ENCODE results near the gene PTPRN2.

PTPRN2 gene

GRCh38 chr7:158067219-158067930, 520.2 kb downstream of the PTPRN2 start:
- Histone ChIP-seq H3K36me3 (ENCODE audit: control insufficient read depth, insufficient read depth, low read length) (no peaks in the 10 kb centered on the region), H3K18ac (ENCODE audit: low read length) (no peak overlapping the region), H4K5ac (ENCODE audit: low read length) (no peak overlapping the region), H3K23ac (ENCODE audit: low read length) (no peak overlapping the region), H3K4me3 (ENCODE audit: low read length) (no peak overlapping the region), H3K4ac (ENCODE audit: low read depth, low read length) (no peak overlapping the region), H3K79me2 (ENCODE audit: control insufficient read depth, insufficient read depth, low read length) (no peaks in the 10 kb centered on the region), H4K8ac (ENCODE audit: low read depth, low read length) (no peak overlapping the region), H3K4me2 (ENCODE audit: low read length) (no peak overlapping the region), H2AK5ac (ENCODE audit: low read length) (no peak overlapping the region), H3K9ac (ENCODE audit: low read length) (no peak overlapping the region), H3K79me1 (ENCODE audit: low read length) (no peaks in the 10 kb centered on the region), H2BK5ac (ENCODE audit: low read length) (no peak overlapping the region), H3K4me1 (ENCODE audit: control insufficient read depth, low read depth, low read length) (no peaks in the 10 kb centered on the region), H2BK15ac (replicated peaks; ENCODE audit: low read depth) (no peak overlapping the region), H3K27me3 (ENCODE audit: insufficient read depth, low read length, poor library complexity) (no peaks in the 10 kb centered on the region), H3K27ac (ENCODE audit: low read depth, low read length) (no peak overlapping the region), H2BK120ac (ENCODE audit: low read depth, low read length) (no peak overlapping the region), H3K56ac (ENCODE audit: low read length) (no peak overlapping the region)
- DNase-seq: no peak
- WGBS (ENCODE audit: extremely low coverage, insufficient coverage, low lambda C conversion rate): no CpG with 5 or more reads among the region's 28 CpGs

DNA sequence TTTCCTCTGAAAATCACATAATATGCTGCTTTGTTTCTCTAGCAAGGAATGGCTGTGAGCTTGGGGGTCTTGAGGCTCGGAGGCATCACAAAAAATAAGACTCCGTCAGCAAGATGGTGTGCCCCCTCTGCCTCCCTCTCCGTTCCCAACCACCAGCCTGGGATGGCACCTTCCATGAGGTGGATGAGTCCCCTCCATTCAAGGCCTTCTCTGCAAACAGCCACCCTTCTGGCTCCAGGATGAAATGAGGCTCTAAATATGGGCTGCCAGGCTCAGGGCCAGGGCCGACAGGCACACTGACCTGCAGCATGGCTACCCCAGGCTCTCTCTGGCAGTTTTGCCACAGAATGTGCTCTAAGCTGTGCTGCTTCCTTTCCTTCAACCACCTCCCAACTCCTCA, 521.5 kb downstream of the PTPRN2 start:
- Histone ChIP-seq H2BK5ac (ENCODE audit: low read length) (no peak overlapping the region), H3K18ac (ENCODE audit: low read length) (no peak overlapping the region), H3K4ac (ENCODE audit: low read depth, low read length) (no peak overlapping the region), H3K23ac (ENCODE audit: low read length) (no peak overlapping the region), H4K8ac (ENCODE audit: low read depth, low read length) (no peak overlapping the region), H3K56ac (ENCODE audit: low read length) (no peak overlapping the region), H3K27ac (ENCODE audit: low read depth, low read length) (no peak overlapping the region), H4K5ac (ENCODE audit: low read length) (no peak overlapping the region), H3K4me3 (ENCODE audit: low read length) (no peak overlapping the region), H3K9ac (ENCODE audit: low read length) (no peak overlapping the region), H2BK120ac (ENCODE audit: low read depth, low read length) (no peak overlapping the region), H3K79me1 (ENCODE audit: low read length) (no peaks in the 10 kb centered on the region), H3K79me2 (ENCODE audit: control insufficient read depth, insufficient read depth, low read length) (no peaks in the 10 kb centered on the region), H2AK5ac (ENCODE audit: low read length) (no peak overlapping the region), H2BK15ac (replicated peaks; ENCODE audit: low read depth) (no peak overlapping the region), H3K4me2 (ENCODE audit: low read length) (no peak overlapping the region), H3K36me3 (ENCODE audit: control insufficient read depth, insufficient read depth, low read length) (no peaks in the 10 kb centered on the region), H3K4me1 (ENCODE audit: control insufficient read depth, low read depth, low read length) (no peaks in the 10 kb centered on the region), H3K27me3 (ENCODE audit: insufficient read depth, low read length, poor library complexity) (no peaks in the 10 kb centered on the region)
- DNase-seq: no peak
- no CpG with 5 or more reads among the region's 4 CpGs for WGBS (ENCODE audit: extremely low coverage, insufficient coverage, low lambda C conversion rate)

DNA sequence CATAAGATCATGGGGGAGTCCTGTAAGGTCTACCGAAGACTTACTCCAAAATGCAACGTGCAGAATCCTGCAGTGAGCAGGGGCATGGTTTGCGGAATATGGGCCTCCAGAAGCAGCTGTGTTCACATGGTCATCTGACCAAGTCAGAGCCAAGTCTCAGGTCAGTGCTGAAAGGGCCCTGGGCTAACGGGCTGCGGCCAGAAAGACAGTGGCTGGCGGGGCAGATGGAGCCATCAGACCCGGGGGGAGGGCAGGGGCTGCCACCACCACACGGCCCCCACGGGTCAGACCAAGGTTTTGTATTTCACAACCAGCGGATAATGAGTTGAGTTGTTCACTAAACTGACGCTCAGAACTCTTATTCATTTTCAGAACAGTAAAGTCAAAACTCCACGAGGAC, 522.3 kb downstream of the PTPRN2 start:
- H3K18ac ChIP-seq (ENCODE audit: low read length): no peak overlapping the region
- no CpG with 5 or more reads among the region's 12 CpGs for WGBS (ENCODE audit: extremely low coverage, insufficient coverage, low lambda C conversion rate)
- no peaks in the 10 kb centered on the region for H3K36me3 ChIP-seq (ENCODE audit: control insufficient read depth, insufficient read depth, low read length)

DNA sequence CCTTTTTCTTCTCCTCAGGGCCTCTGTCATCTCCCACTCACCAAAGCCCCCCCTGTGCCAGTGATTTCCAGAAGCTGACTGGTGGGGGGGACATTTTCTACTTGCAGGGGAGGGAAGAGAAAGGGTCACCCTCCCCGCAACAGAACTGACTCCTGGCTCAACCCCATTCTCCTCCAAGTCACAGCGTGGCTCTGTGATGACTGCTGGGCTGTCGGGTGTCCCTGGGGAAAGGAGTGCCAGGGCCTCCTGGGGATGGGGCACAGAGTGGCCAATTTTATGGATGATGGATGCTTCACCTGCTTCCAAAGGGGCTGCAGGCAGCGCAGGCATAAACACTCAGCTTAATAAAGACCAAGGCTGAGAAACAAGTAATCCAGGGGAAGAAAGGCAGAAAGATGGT, 523.0 kb downstream of the PTPRN2 start:
- Histone ChIP-seq H2AK5ac (ENCODE audit: low read length) (no peak overlapping the region), H3K4me2 (ENCODE audit: low read length) (no peak overlapping the region), H3K4me1 (ENCODE audit: control insufficient read depth, low read depth, low read length) (no peaks in the 10 kb centered on the region), H3K9ac (ENCODE audit: low read length) (no peak overlapping the region), H2BK120ac (ENCODE audit: low read depth, low read length) (no peak overlapping the region), H3K23ac (ENCODE audit: low read length) (no peak overlapping the region), H3K4ac (ENCODE audit: low read depth, low read length) (no peak overlapping the region), H3K79me1 (ENCODE audit: low read length) (no peaks in the 10 kb centered on the region), H2BK5ac (ENCODE audit: low read length) (no peak overlapping the region), H2BK15ac (replicated peaks; ENCODE audit: low read depth) (no peak overlapping the region), H3K18ac (ENCODE audit: low read length) (no peak overlapping the region), H4K8ac (ENCODE audit: low read depth, low read length) (no peak overlapping the region), H4K5ac (ENCODE audit: low read length) (no peak overlapping the region), H3K36me3 (ENCODE audit: control insufficient read depth, insufficient read depth, low read length) (no peaks in the 10 kb centered on the region), H3K79me2 (ENCODE audit: control insufficient read depth, insufficient read depth, low read length) (no peaks in the 10 kb centered on the region), H3K4me3 (ENCODE audit: low read length) (no peak overlapping the region), H3K56ac (ENCODE audit: low read length) (no peak overlapping the region), H3K27me3 (ENCODE audit: insufficient read depth, low read length, poor library complexity) (no peaks in the 10 kb centered on the region), H3K27ac (ENCODE audit: low read depth, low read length) (no peak overlapping the region)
- DNase-seq: no peak
- no CpG with 5 or more reads among the region's 4 CpGs for WGBS (ENCODE audit: extremely low coverage, insufficient coverage, low lambda C conversion rate)

More for the DNA sequence above, 522.3 kb downstream of the PTPRN2 start:
- H3K27me3 ChIP-seq (ENCODE audit: insufficient read depth, low read length, poor library complexity): no peaks in the 10 kb centered on the region
- H4K5ac ChIP-seq (ENCODE audit: low read length): no peak overlapping the region
- no peak overlapping the region for H3K56ac ChIP-seq (ENCODE audit: low read length)
- no peak overlapping the region for H3K27ac ChIP-seq (ENCODE audit: low read depth, low read length)
- no peaks in the 10 kb centered on the region for H3K79me1 ChIP-seq (ENCODE audit: low read length)
- no peak overlapping the region for H4K8ac ChIP-seq (ENCODE audit: low read depth, low read length)
- H2AK5ac ChIP-seq (ENCODE audit: low read length): no peak overlapping the region
- H3K4me1 ChIP-seq (ENCODE audit: control insufficient read depth, low read depth, low read length): no peaks in the 10 kb centered on the region
- H3K4me2 ChIP-seq (ENCODE audit: low read length): no peak overlapping the region
- no peaks in the 10 kb centered on the region for H3K79me2 ChIP-seq (ENCODE audit: control insufficient read depth, insufficient read depth, low read length)
- no peak for DNase-seq
- H2BK5ac ChIP-seq (ENCODE audit: low read length): no peak overlapping the region
- H2BK15ac ChIP-seq (replicated peaks; ENCODE audit: low read depth): no peak overlapping the region
- no peak overlapping the region for H3K23ac ChIP-seq (ENCODE audit: low read length)
- H3K9ac ChIP-seq (ENCODE audit: low read length): no peak overlapping the region
- no peak overlapping the region for H3K4me3 ChIP-seq (ENCODE audit: low read length)
- no peak overlapping the region for H3K4ac ChIP-seq (ENCODE audit: low read depth, low read length)
- no peak overlapping the region for H2BK120ac ChIP-seq (ENCODE audit: low read depth, low read length)

DNA sequence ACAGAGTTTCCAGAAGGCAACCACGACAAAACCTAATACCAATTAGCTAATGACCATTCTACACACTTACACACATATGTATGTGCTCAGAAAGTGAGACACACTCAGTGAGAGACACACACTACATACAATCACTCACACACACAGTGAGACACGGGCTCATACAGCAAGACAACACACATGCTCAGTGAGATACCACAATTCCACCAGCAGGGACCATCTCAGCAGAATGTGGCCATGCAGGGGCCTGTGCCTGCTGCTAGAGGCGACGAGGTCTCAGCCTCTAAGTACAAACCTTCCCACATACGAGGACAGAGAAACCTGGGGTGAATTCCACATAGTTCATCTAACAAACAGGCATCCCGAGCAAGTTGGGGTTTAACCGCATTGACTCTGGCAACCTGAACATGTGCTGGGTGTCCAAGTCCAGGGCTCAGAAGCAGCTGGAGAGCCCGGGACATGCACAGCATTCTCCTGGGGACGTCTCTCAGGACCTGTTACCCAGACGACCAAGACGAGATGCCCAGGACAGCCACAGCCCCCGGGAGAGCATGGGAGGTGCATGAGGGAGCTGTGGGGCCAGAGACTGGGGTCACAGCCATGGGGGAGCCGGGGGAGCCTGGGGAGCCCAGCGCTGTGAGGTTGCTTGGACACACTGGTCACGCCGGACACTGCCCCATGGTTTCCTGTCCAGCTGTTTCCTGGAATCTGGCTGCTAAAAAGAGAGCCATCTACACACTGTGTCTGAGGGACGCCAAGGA, 523.6 kb downstream of the PTPRN2 start:
- Histone ChIP-seq H3K4me3 (ENCODE audit: low read length) (no peak overlapping the region), H3K18ac (ENCODE audit: low read length) (no peak overlapping the region), H3K4me2 (ENCODE audit: low read length) (no peak overlapping the region), H3K4ac (ENCODE audit: low read depth, low read length) (no peak overlapping the region), H3K27ac (ENCODE audit: low read depth, low read length) (no peak overlapping the region), H2AK5ac (ENCODE audit: low read length) (no peak overlapping the region), H3K9ac (ENCODE audit: low read length) (no peak overlapping the region), H3K36me3 (ENCODE audit: control insufficient read depth, insufficient read depth, low read length) (no peaks in the 10 kb centered on the region), H2BK120ac (ENCODE audit: low read depth, low read length) (no peak overlapping the region), H2BK15ac (replicated peaks; ENCODE audit: low read depth) (no peak overlapping the region), H4K8ac (ENCODE audit: low read depth, low read length) (no peak overlapping the region), H2BK5ac (ENCODE audit: low read length) (no peak overlapping the region), H3K27me3 (ENCODE audit: insufficient read depth, low read length, poor library complexity) (no peaks in the 10 kb centered on the region), H3K56ac (ENCODE audit: low read length) (no peak overlapping the region), H3K79me1 (ENCODE audit: low read length) (no peaks in the 10 kb centered on the region), H3K23ac (ENCODE audit: low read length) (no peak overlapping the region), H3K4me1 (ENCODE audit: control insufficient read depth, low read depth, low read length) (no peaks in the 10 kb centered on the region), H3K79me2 (ENCODE audit: control insufficient read depth, insufficient read depth, low read length) (no peaks in the 10 kb centered on the region), H4K5ac (ENCODE audit: low read length) (no peak overlapping the region)
- DNase-seq: no peak
- WGBS (ENCODE audit: extremely low coverage, insufficient coverage, low lambda C conversion rate): no CpG with 5 or more reads among the region's 17 CpGs
